ENCODE measurements around the gene XRN2.

Gene XRN2

DNA sequence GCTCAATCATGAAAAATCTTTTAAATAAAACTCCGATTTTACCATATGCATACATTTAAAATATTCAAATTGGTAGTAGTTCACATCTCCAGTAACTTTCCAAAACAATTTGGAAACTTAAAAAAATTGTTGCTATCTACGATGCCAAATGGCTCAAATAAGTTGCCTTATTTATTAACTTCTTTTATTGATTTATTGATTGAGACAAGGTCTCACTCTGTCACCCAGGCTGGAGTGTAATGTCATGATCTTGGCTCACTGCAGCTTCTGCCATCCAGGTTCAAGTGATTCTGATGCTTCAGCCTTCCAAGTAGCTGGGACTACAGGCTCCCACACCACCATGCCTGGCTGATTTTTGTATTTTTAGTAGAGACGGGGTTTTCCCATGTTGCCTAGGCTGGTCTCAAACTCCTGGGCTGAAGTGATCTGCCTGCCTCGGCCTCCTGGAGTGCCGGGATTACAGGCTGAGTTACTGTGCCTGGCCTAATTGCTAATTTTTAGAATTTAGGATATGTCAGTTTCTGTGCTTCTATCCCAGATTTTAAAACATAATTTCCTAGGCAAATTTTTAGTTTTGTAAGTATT, 81.3 kb downstream of the XRN2 start:
- TF ChIP-seq POLR2AphosphoS5 (IDR thresholded peaks at IDR 0.05; ENCODE audit: low read depth, low read length) (no peak), TAF1 (IDR thresholded peaks at IDR 0.05; ENCODE audit: borderline replicate concordance, insufficient read depth, low read length) (no peak), FOXP2 (optimal IDR thresholded peaks at IDR 0.05; ENCODE audit: borderline replicate concordance, extremely low read depth, extremely low read length, insufficient read depth) (no peak), SIN3A (IDR thresholded peaks at IDR 0.05; ENCODE audit: borderline replicate concordance, insufficient read depth, low read length) (no peak)
- TF ChIP-seq, protein P1, sequence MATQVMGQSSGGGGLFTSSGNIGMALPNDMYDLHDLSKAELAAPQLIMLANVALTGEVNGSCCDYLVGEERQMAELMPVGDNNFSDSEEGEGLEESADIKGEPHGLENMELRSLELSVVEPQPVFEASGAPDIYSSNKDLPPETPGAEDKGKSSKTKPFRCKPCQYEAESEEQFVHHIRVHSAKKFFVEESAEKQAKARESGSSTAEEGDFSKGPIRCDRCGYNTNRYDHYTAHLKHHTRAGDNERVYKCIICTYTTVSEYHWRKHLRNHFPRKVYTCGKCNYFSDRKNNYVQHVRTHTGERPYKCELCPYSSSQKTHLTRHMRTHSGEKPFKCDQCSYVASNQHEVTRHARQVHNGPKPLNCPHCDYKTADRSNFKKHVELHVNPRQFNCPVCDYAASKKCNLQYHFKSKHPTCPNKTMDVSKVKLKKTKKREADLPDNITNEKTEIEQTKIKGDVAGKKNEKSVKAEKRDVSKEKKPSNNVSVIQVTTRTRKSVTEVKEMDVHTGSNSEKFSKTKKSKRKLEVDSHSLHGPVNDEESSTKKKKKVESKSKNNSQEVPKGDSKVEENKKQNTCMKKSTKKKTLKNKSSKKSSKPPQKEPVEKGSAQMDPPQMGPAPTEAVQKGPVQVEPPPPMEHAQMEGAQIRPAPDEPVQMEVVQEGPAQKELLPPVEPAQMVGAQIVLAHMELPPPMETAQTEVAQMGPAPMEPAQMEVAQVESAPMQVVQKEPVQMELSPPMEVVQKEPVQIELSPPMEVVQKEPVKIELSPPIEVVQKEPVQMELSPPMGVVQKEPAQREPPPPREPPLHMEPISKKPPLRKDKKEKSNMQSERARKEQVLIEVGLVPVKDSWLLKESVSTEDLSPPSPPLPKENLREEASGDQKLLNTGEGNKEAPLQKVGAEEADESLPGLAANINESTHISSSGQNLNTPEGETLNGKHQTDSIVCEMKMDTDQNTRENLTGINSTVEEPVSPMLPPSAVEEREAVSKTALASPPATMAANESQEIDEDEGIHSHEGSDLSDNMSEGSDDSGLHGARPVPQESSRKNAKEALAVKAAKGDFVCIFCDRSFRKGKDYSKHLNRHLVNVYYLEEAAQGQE (IDR thresholded peaks at IDR 0.05; ENCODE audit: insufficient read depth in 1 of 2, low read depth in 2 of 2, low read length in 2 of 2) = no peak

DNA sequence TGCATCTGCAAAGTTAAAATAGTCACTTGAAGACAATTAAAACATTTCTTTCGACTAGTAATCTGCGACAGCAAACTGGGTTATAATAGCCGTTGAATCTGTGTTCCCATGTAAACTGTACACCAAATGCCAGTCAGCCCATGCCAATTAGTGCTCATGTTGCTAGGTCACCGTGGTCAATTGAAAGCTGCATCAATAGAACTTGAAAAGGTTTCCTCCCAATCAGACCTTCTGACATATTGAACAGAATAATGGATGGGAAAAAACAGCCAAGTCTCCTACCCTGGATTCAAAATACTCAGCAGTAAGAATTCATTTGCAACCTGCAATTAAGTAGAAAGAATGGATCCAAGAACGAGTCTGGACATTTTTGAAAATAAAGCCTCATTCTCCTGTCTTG, 83.0 kb downstream of the XRN2 start:
- TF ChIP-seq POLR2AphosphoS5 (IDR thresholded peaks at IDR 0.05; ENCODE audit: low read depth, low read length) = no peak
- TF ChIP-seq TAF1 (IDR thresholded peaks at IDR 0.05; ENCODE audit: borderline replicate concordance, insufficient read depth, low read length) = no peak
- TF ChIP-seq, protein P1 (IDR thresholded peaks at IDR 0.05; ENCODE audit: insufficient read depth in 1 of 2, low read depth in 2 of 2, low read length in 2 of 2) = no peak
- TF ChIP-seq FOXP2 (optimal IDR thresholded peaks at IDR 0.05; ENCODE audit: borderline replicate concordance, extremely low read depth, extremely low read length, insufficient read depth) = no peak
- TF ChIP-seq SIN3A (IDR thresholded peaks at IDR 0.05; ENCODE audit: borderline replicate concordance, insufficient read depth, low read length) = no peak

DNA sequence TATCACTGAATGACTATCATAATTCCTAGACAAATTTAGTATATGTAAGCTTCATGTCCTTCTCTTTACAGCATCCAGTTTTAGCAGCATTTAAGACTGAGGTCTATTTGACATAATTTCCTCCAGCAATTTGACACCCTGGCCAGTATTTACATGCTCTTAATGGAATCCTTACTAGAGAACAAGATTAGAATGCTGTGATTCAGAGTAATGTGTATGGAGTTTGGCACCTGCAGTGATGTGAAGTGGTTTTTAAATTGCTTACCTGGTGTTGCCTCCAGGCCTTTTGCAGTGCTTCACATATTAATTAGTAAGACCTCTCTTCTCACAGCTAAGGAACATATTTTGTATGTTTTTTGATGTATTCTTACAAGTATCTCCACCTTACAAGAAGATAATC, 84.4 kb downstream of the XRN2 start:
- TF ChIP-seq SIN3A (IDR thresholded peaks at IDR 0.05; ENCODE audit: borderline replicate concordance, insufficient read depth, low read length) (no peak), POLR2AphosphoS5 (IDR thresholded peaks at IDR 0.05; ENCODE audit: low read depth, low read length) (no peak), TAF1 (IDR thresholded peaks at IDR 0.05; ENCODE audit: borderline replicate concordance, insufficient read depth, low read length) (no peak), FOXP2 (optimal IDR thresholded peaks at IDR 0.05; ENCODE audit: borderline replicate concordance, extremely low read depth, extremely low read length, insufficient read depth) (no peak)
- TF ChIP-seq, protein P1 (IDR thresholded peaks at IDR 0.05; ENCODE audit: insufficient read depth in 1 of 2, low read depth in 2 of 2, low read length in 2 of 2) = no peak

DNA sequence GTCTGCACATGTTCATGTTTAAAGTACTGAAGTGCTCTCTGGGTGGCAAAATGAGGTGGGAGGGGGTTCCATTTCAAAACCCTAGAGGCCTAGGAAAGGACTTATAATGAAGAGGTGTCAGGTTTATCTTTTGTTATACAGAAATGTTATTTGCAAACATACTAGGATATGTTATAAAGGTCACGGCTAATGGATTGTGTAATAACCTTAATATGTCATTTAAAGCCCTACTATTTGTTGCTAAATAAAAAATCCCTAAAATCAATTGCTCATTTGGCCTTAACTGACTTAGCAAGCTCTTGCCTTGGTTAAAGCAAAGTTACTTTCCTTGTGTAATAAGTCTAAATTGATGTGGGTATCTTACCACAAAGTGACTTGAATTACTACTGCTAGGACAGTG, 85.4 kb downstream of the XRN2 start:
- TF ChIP-seq FOXP2 (optimal IDR thresholded peaks at IDR 0.05; ENCODE audit: borderline replicate concordance, extremely low read depth, extremely low read length, insufficient read depth) = no peak
- TF ChIP-seq, protein P1 (IDR thresholded peaks at IDR 0.05; ENCODE audit: insufficient read depth in 1 of 2, low read depth in 2 of 2, low read length in 2 of 2) = no peak

DNA sequence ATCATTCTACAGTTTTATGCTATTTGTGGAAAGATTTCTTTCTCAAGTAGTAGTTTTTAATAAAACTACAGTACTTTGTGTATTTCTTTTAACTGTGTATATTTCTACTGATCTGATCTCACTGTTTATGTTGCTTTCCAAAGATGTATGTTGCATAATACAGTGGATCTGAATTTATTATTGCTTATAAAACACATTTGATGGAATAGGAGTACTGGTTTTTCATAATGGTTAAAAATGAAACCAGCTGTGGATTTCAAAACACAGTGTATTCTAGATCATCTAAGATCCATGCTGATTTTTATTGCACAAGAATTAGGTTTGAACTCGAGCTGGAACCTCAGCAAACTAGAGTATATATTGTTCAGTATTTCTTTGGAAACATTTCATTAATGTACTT, 86.2 kb downstream of the XRN2 start:
- no peak for TF ChIP-seq POLR2AphosphoS5 (IDR thresholded peaks at IDR 0.05; ENCODE audit: low read depth, low read length)
- TF ChIP-seq FOXP2 (optimal IDR thresholded peaks at IDR 0.05; ENCODE audit: borderline replicate concordance, extremely low read depth, extremely low read length, insufficient read depth) = no peak
- TF ChIP-seq, protein P1 (IDR thresholded peaks at IDR 0.05; ENCODE audit: insufficient read depth in 1 of 2, low read depth in 2 of 2, low read length in 2 of 2) = no peak
- TF ChIP-seq SIN3A (IDR thresholded peaks at IDR 0.05; ENCODE audit: borderline replicate concordance, insufficient read depth, low read length) = no peak
- TF ChIP-seq TAF1 (IDR thresholded peaks at IDR 0.05; ENCODE audit: borderline replicate concordance, insufficient read depth, low read length) = no peak

Data from PFSK-1 (cell line).